Measurements from ENCODE around the gene GLA. TPM values are rescaled to one million over a fixed set of nuclear protein-coding genes. Genes with fewer than 3 reads are reported as not detected.

Gene GLA
- total RNA-seq, result 18.0 TPM
- 10 to 100 TPM; 14.5 to 21.0 (median 16.8) TPM for polyA plus RNA-seq (ENCODE audit: insufficient read depth in 1 of 8, insufficient read length in 8 of 8, low replicate concordance in 1 of 8)
- long read RNA-seq, donor 1, partial matches to known transcripts, result 0 of 2 reads
- long read RNA-seq, donor 1, other reads (novel, unspliced or antisense), result 0 of 2 reads
- long read RNA-seq, donor 2, partial matches to known transcripts, result 0 of 1 reads
- long read RNA-seq, donor 2, other reads (novel, unspliced or antisense), result 0 of 1 reads
- long read RNA-seq, donor 3, partial matches to known transcripts, result 0 of 3 reads
- long read RNA-seq, donor 3, other reads (novel, unspliced or antisense), result 0 of 3 reads
- long read RNA-seq, donor 4, partial matches to known transcripts, result 0 of 7 reads
- long read RNA-seq, donor 4, other reads (novel, unspliced or antisense), result 0 of 7 reads
- long read RNA-seq, donor 5, transcript GLA-201 (7 exons, 1,318 nt), result major isoform, 10 of 17 reads
- long read RNA-seq, donor 5, partial matches to known transcripts, result 5 of 17 reads
- long read RNA-seq, donor 5, other reads (novel, unspliced or antisense), result 0 of 17 reads
- long read RNA-seq, donor 6, partial matches to known transcripts, result 0 of 8 reads
- long read RNA-seq, donor 6, other reads (novel, unspliced or antisense), result 0 of 8 reads
- long read RNA-seq, donor 7, transcript GLA-201 (7 exons, 1,318 nt), result major isoform, 7 of 14 reads
- long read RNA-seq, donor 7, partial matches to known transcripts, result 0 of 14 reads
- long read RNA-seq, donor 7, other reads (novel, unspliced or antisense), result 0 of 14 reads
- long read RNA-seq, donor 8, transcript GLA-201 (7 exons, 1,318 nt), result major isoform, 9 of 11 reads
- long read RNA-seq, donor 8, partial matches to known transcripts, result 0 of 11 reads
- long read RNA-seq, donor 8, other reads (novel, unspliced or antisense), result 0 of 11 reads
- long read RNA-seq, donor 9, partial matches to known transcripts, result 0 of 7 reads
- long read RNA-seq, donor 9, other reads (novel, unspliced or antisense), result 0 of 7 reads
- long read RNA-seq, donor 10, transcript GLA-201 (7 exons, 1,318 nt), result major isoform, 7 of 9 reads
- long read RNA-seq, donor 10, partial matches to known transcripts, result 0 of 9 reads
- long read RNA-seq, donor 10, other reads (novel, unspliced or antisense), result 0 of 9 reads
- long read RNA-seq, donor 11, partial matches to known transcripts, result 0 of 27 reads
- long read RNA-seq, donor 11, other reads (novel, unspliced or antisense), result 23 of 27 reads

DNA sequence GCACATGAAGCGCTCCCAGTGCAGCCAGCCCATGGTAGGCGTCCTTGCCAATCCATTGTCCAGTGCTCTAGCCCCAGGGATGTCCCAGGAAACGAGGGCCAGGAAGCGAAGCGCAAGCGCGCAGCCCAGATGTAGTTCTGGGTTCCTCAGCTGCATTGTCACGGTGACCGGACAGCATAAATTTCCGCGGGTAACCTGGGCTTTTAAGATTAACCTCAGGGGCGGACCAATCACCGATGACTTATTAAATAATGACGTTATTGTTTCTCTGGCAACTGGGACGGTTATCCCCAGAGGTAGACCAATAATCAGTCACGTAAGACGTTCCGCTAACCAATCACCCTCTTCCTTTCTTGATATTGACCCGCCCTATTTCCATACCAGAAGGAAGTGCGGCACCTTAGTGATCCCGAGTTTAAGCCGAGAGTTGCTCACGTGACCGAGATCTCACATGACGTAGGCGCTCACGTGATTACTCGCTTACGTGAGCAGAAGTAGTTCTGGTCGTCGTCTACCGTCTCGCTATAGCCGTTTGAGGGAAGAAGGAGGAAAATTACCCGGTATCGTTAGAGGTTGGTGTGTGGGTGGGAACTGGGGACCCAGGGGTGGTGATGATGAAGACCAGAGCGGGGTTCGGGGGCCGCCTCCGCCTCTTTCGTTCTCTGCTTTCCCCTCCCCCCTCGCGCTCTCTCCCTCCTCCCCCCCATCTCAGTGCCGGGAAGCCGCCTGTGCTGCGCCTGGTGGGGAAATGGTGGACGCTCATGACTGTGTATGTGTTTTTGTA is at the start of gene GLA, which contains the start of gene HNRNPH2:
Gene GLA (minus strand): TSS at position 178 of the 784 bp plus-strand sequence. CDS start 22 bp downstream, at position 156.
Gene HNRNPH2 (plus strand): TSS at position 475 of the 784 bp plus-strand sequence. CDS start 3,767 bp downstream, outside the sequence.
- H3K4me1 ChIP-seq (ENCODE audit: control insufficient read depth, insufficient read depth, low read length), result peaks cover 4% of the 10 kb centered on the region

DNA sequence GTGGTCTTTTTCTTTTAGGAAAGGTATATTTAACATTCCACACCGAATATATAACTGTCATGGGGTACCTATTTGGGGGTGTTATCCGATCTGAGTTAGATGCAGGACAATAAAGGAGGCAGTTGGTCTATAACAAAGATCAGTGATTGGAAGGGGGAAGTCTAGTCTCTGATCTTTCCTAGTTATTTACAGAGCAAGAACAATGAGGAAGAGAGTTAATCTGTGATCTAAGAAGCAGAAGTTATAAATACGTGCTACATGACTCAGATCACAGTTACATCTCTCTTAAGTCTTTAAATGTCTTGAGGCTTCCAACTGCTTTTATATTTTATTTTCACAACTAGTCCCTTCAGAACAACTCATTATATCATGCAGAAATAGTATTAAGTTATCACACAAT is 44.3 kb upstream of the GLA start:
- Histone ChIP-seq H3K27me3 (ENCODE audit: control insufficient read depth, insufficient read depth, low read length) (peaks cover 9% of the 10 kb centered on the region), H3K27ac (ENCODE audit: low read length) (no peak overlapping the region), H3K36me3 (ENCODE audit: control insufficient read depth, insufficient read depth, low read length) (peaks cover 3% of the 10 kb centered on the region), H3K4me3 (ENCODE audit: low read length) (no peak overlapping the region), H3K9me3 (replicated peaks; ENCODE audit: control insufficient read depth, low read depth, low read length) (no peaks in the 10 kb centered on the region), H3K4me1 (ENCODE audit: control insufficient read depth, insufficient read depth, low read length) (no peaks in the 10 kb centered on the region)
- no CpG with 5 or more reads among the region's 3 CpGs for WGBS (ENCODE audit: insufficient coverage)
- DNase-seq, result peak; percentile 3

More for the DNA sequence above, at the start of gene GLA, which contains the start of gene HNRNPH2:
- WGBS (ENCODE audit: insufficient coverage), result 34% methylated on average over 34 of the region's 47 CpGs
- Histone ChIP-seq H3K27ac (ENCODE audit: low read length) (peak within 1 kb of the TSS; percentile 96), H3K27me3 (ENCODE audit: control insufficient read depth, insufficient read depth, low read length) (peaks cover 7% of the 10 kb centered on the region), H3K9me3 (replicated peaks; ENCODE audit: control insufficient read depth, low read depth, low read length) (no peaks in the 10 kb centered on the region), H3K4me3 (ENCODE audit: low read length) (peak within 1 kb of the TSS; percentile 59), H3K36me3 (ENCODE audit: control insufficient read depth, insufficient read depth, low read length) (peaks cover 6% of the 10 kb centered on the region)
- peak; percentile 99 for DNase-seq

DNA sequence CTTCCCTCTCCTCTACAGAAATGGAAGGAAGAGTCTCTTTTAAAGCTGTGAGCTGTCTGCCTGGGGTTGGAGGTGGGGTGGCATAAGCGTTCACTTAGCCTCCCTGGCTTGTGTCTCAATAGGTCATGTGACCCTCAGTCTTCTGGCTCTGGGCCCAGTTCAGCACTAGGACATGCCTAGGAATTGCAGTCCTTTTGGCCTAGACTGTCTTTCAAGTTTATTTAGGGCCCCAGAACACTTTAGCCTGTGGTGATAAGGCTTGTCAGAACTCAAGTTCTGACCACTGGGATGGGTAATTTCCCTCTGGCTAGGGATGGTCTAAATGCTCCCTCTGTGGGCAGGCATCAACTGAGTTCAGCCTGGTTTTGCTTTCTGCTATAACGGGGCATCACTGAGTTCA is 43.2 kb upstream of the GLA start:
- DNase-seq, result peak; percentile 3
- H3K4me1 ChIP-seq (ENCODE audit: control insufficient read depth, insufficient read depth, low read length), result no peaks in the 10 kb centered on the region
- H3K36me3 ChIP-seq (ENCODE audit: control insufficient read depth, insufficient read depth, low read length), result peaks cover 3% of the 10 kb centered on the region
- H3K27me3 ChIP-seq (ENCODE audit: control insufficient read depth, insufficient read depth, low read length), result peaks cover 9% of the 10 kb centered on the region
- no peak overlapping the region for H3K4me3 ChIP-seq (ENCODE audit: low read length)
- 80% methylated on average over 1 of the region's 2 CpGs for WGBS (ENCODE audit: insufficient coverage)
- H3K9me3 ChIP-seq (replicated peaks; ENCODE audit: control insufficient read depth, low read depth, low read length), result no peaks in the 10 kb centered on the region
- no peak overlapping the region for H3K27ac ChIP-seq (ENCODE audit: low read length)

GRCh38 chrX:101450085-101450484 is 42.4 kb upstream of the GLA start:
- no peaks in the 10 kb centered on the region for H3K4me1 ChIP-seq (ENCODE audit: control insufficient read depth, insufficient read depth, low read length)
- H3K4me3 ChIP-seq (ENCODE audit: low read length), result no peak overlapping the region
- peaks cover 3% of the 10 kb centered on the region for H3K36me3 ChIP-seq (ENCODE audit: control insufficient read depth, insufficient read depth, low read length)
- no peak overlapping the region for H3K27ac ChIP-seq (ENCODE audit: low read length)
- WGBS (ENCODE audit: insufficient coverage), result 60% methylated on average over 2 of the region's 2 CpGs
- no peak for DNase-seq
- no peaks in the 10 kb centered on the region for H3K9me3 ChIP-seq (replicated peaks; ENCODE audit: control insufficient read depth, low read depth, low read length)
- peaks cover 9% of the 10 kb centered on the region for H3K27me3 ChIP-seq (ENCODE audit: control insufficient read depth, insufficient read depth, low read length)

- WGBS (ENCODE audit: insufficient coverage), result no CpG with 5 or more reads among the region's 1 CpG
- Histone ChIP-seq H3K36me3 (ENCODE audit: control insufficient read depth, insufficient read depth, low read length) (peaks cover 3% of the 10 kb centered on the region), H3K9me3 (replicated peaks; ENCODE audit: control insufficient read depth, low read depth, low read length) (no peaks in the 10 kb centered on the region), H3K27ac (ENCODE audit: low read length) (no peak overlapping the region), H3K4me3 (ENCODE audit: low read length) (no peak overlapping the region), H3K4me1 (ENCODE audit: control insufficient read depth, insufficient read depth, low read length) (no peaks in the 10 kb centered on the region), H3K27me3 (ENCODE audit: control insufficient read depth, insufficient read depth, low read length) (peaks cover 9% of the 10 kb centered on the region)
- DNase-seq, result no peak
Observed at GRCh38 chrX:101449279-101449678, 41.6 kb upstream of the GLA start.

DNA sequence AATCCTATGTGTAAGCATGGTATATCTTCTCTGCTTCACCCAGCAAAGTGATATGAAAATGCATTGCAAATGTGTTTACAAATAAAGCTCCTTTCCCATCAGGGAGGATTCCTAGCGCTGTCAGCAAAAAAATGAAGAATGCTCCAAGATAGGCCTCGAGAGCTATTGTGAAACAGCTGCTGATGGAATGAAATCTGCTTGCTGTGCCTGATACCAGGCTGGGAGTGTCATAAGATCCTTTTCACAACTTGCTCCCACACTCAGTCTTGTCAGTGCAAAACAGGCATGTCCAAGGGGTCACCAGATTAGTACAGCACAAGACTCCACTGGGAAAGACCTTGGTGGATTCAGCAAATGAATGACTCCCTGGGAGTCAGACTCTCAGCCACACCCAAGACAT is 34.4 kb upstream of the GLA start:
- Histone ChIP-seq H3K4me1 (ENCODE audit: control insufficient read depth, insufficient read depth, low read length) (no peaks in the 10 kb centered on the region), H3K4me3 (ENCODE audit: low read length) (no peak overlapping the region), H3K27ac (ENCODE audit: low read length) (no peak overlapping the region), H3K36me3 (ENCODE audit: control insufficient read depth, insufficient read depth, low read length) (peaks cover 21% of the 10 kb centered on the region), H3K9me3 (replicated peaks; ENCODE audit: control insufficient read depth, low read depth, low read length) (peaks cover 3% of the 10 kb centered on the region), H3K27me3 (ENCODE audit: control insufficient read depth, insufficient read depth, low read length) (peaks cover 3% of the 10 kb centered on the region)
- DNase-seq, result no peak
- WGBS (ENCODE audit: insufficient coverage), result no CpG with 5 or more reads among the region's 2 CpGs

DNA sequence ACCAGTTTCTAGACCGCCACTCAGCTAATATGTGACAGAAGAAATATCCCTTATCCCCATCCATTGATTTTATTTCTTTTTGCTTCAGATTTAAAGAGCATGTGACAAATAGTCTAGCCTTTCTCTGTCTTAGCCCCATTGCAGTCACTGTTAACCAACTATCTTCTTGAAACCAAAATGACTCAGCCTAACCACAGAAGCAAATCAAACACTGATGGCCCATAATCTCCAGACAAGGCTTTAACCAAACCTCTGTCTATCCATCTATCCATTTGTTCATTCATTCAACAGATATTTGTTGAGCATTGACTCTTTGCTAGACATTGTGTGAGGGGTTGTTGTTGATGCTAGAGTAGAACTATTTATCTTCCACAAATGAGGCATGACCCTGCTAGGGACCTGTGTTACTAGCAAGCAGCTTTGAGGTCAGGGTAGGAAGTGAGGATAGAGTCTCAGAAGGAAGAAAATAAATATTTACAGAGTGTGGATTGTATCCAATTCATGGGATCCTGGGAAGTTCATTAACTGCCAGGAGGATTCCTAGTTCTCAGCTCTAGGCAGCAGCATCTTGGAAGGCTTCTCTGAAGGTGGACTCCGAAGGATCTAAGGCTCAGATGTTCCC is 22.8 kb upstream of the GLA start:
- Histone ChIP-seq H3K9me3 (replicated peaks; ENCODE audit: control insufficient read depth, low read depth, low read length) (peaks cover 4% of the 10 kb centered on the region), H3K27ac (ENCODE audit: low read length) (no peak overlapping the region), H3K4me1 (ENCODE audit: control insufficient read depth, insufficient read depth, low read length) (no peaks in the 10 kb centered on the region), H3K27me3 (ENCODE audit: control insufficient read depth, insufficient read depth, low read length) (peaks cover 2% of the 10 kb centered on the region), H3K4me3 (ENCODE audit: low read length) (no peak overlapping the region), H3K36me3 (ENCODE audit: control insufficient read depth, insufficient read depth, low read length) (peaks cover 9% of the 10 kb centered on the region)
- WGBS (ENCODE audit: insufficient coverage), result 86% methylated on average over 1 of the region's 2 CpGs
- DNase-seq, result no peak

DNA sequence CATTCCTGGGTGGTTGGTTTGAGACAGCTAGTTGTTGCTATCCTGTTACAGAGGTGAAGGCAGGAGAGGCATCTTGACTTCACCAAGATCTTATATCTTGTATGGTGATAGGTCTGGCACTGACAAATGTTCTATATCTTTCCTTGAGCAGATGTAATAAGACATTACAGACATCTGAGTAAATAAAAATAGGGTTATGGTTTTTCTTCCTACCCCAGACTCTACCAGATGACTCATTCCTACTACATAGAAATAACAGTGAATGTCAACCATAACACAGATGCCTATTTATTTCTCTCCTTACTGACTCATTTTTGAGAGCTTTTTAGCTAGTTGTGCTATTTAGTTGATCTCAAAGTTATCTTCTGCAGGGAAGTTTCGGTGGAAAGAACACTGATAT is 22.2 kb upstream of the GLA start:
- peaks cover 4% of the 10 kb centered on the region for H3K9me3 ChIP-seq (replicated peaks; ENCODE audit: control insufficient read depth, low read depth, low read length)
- no peak for DNase-seq
- peaks cover 10% of the 10 kb centered on the region for H3K36me3 ChIP-seq (ENCODE audit: control insufficient read depth, insufficient read depth, low read length)
- WGBS (ENCODE audit: insufficient coverage), result no CpG with 5 or more reads among the region's 1 CpG
- H3K27ac ChIP-seq (ENCODE audit: low read length), result no peak overlapping the region
- no peak overlapping the region for H3K4me3 ChIP-seq (ENCODE audit: low read length)
- peaks cover 2% of the 10 kb centered on the region for H3K27me3 ChIP-seq (ENCODE audit: control insufficient read depth, insufficient read depth, low read length)
- no peaks in the 10 kb centered on the region for H3K4me1 ChIP-seq (ENCODE audit: control insufficient read depth, insufficient read depth, low read length)

- Histone ChIP-seq H3K9me3 (replicated peaks; ENCODE audit: control insufficient read depth, low read depth, low read length) (peaks cover 4% of the 10 kb centered on the region), H3K4me3 (ENCODE audit: low read length) (no peak overlapping the region), H3K27ac (ENCODE audit: low read length) (no peak overlapping the region), H3K4me1 (ENCODE audit: control insufficient read depth, insufficient read depth, low read length) (no peaks in the 10 kb centered on the region), H3K36me3 (ENCODE audit: control insufficient read depth, insufficient read depth, low read length) (peaks cover 17% of the 10 kb centered on the region), H3K27me3 (ENCODE audit: control insufficient read depth, insufficient read depth, low read length) (peaks cover 2% of the 10 kb centered on the region)
- no CpG with 5 or more reads among the region's 2 CpGs for WGBS (ENCODE audit: insufficient coverage)
- DNase-seq, result no peak
Observed at GRCh38 chrX:101427954-101428353, 20.2 kb upstream of the GLA start.
